Measurements from ENCODE around the gene CLDN1. TPM values are rescaled to one million over a fixed set of nuclear protein-coding genes. Genes with fewer than 3 reads are reported as not detected.

CLDN1 gene
- polyA plus RNA-seq, 1 donor from 2014 or later: 1.3 TPM

- Histone ChIP-seq H3F3A (ENCODE audit: insufficient read depth, low read length, poor library complexity, severe bottlenecking) (no peaks in the 10 kb centered on the region), H3K4me3 (ENCODE audit: low read length) (no peak overlapping the region), H3K79me2 (replicated peaks; ENCODE audit: insufficient read depth, low read length) (no peaks in the 10 kb centered on the region), H3K9me3 (ENCODE audit: low read length) (no peaks in the 10 kb centered on the region), H2AFZ (ENCODE audit: low read depth, low read length) (no peak overlapping the region), H3K9ac (ENCODE audit: low read length) (no peak overlapping the region), H3K4me2 (ENCODE audit: low read length) (no peak overlapping the region), H4K20me1 (ENCODE audit: insufficient read depth) (no peaks in the 10 kb centered on the region), H3K27ac (ENCODE audit: low read length) (no peak overlapping the region), H3K36me3 (ENCODE audit: insufficient read depth, low read length) (no peaks in the 10 kb centered on the region), H3K27me3 (ENCODE audit: insufficient read depth, low read depth, low read length) (no peaks in the 10 kb centered on the region), H3K9me2 (ENCODE audit: insufficient read depth, low read length) (no peaks in the 10 kb centered on the region)
- TF ChIP-seq RAD21 (conservative IDR thresholded peaks at IDR 0.05): no peak
These were observed 43.9 kb upstream of the CLDN1 start for GRCh38 chr3:190366133-190366532.

GRCh38 chr3:190362258-190362657 is 40.0 kb upstream of the CLDN1 start:
- Histone ChIP-seq H3K4me2 (ENCODE audit: low read length) (no peak overlapping the region), H3K9me2 (ENCODE audit: insufficient read depth, low read length) (no peaks in the 10 kb centered on the region), H3K79me2 (replicated peaks; ENCODE audit: insufficient read depth, low read length) (no peaks in the 10 kb centered on the region), H3K9ac (ENCODE audit: low read length) (no peak overlapping the region), H3F3A (ENCODE audit: insufficient read depth, low read length, poor library complexity, severe bottlenecking) (no peaks in the 10 kb centered on the region), H3K4me3 (ENCODE audit: low read length) (no peak overlapping the region), H3K9me3 (ENCODE audit: low read length) (no peaks in the 10 kb centered on the region), H3K27ac (ENCODE audit: low read length) (no peak overlapping the region), H2AFZ (ENCODE audit: low read depth, low read length) (no peak overlapping the region), H4K20me1 (ENCODE audit: insufficient read depth) (no peaks in the 10 kb centered on the region), H3K27me3 (ENCODE audit: insufficient read depth, low read depth, low read length) (no peaks in the 10 kb centered on the region), H3K36me3 (ENCODE audit: insufficient read depth, low read length) (no peaks in the 10 kb centered on the region)
- TF ChIP-seq EP300 (conservative IDR thresholded peaks at IDR 0.05; ENCODE audit: poor library complexity, severe bottlenecking) (no peak), POLR2AphosphoS5 (IDR thresholded peaks at IDR 0.05) (no peak), SMC3 (conservative IDR thresholded peaks at IDR 0.05; ENCODE audit: poor library complexity) (no peak), MXI1 (conservative IDR thresholded peaks at IDR 0.05; ENCODE audit: poor library complexity, severe bottlenecking) (no peak), RAD21 (conservative IDR thresholded peaks at IDR 0.05) (no peak), TAF1 (IDR thresholded peaks at IDR 0.05; ENCODE audit: low read depth) (no peak), REST (IDR thresholded peaks at IDR 0.05; ENCODE audit: borderline replicate concordance) (no peak)
- TF ChIP-seq, protein P1, sequence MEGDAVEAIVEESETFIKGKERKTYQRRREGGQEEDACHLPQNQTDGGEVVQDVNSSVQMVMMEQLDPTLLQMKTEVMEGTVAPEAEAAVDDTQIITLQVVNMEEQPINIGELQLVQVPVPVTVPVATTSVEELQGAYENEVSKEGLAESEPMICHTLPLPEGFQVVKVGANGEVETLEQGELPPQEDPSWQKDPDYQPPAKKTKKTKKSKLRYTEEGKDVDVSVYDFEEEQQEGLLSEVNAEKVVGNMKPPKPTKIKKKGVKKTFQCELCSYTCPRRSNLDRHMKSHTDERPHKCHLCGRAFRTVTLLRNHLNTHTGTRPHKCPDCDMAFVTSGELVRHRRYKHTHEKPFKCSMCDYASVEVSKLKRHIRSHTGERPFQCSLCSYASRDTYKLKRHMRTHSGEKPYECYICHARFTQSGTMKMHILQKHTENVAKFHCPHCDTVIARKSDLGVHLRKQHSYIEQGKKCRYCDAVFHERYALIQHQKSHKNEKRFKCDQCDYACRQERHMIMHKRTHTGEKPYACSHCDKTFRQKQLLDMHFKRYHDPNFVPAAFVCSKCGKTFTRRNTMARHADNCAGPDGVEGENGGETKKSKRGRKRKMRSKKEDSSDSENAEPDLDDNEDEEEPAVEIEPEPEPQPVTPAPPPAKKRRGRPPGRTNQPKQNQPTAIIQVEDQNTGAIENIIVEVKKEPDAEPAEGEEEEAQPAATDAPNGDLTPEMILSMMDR (IDR thresholded peaks at IDR 0.05; ENCODE audit: poor library complexity, severe bottlenecking): no peak

DNA sequence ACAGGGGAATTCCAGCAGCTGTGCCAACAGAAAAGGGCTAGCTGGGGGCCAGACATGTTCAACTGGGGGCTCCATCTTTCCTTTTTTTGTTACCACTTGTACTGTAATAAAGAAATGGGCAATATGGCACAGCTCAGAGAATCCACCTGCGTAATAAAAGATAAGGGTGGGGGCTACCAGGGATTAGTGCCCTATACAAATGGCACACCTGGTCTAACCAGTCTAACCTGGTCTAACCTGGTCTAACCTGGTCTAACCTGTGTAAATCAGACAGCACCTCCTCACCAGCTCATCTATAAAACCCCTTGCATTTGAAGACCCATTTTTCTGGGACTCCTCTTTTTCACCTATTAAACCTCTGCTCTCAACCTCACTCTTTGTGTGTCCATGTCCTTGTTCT is 39.5 kb upstream of the CLDN1 start:
- Histone ChIP-seq H3K9me3 (ENCODE audit: low read length) (no peaks in the 10 kb centered on the region), H3F3A (ENCODE audit: insufficient read depth, low read length, poor library complexity, severe bottlenecking) (no peaks in the 10 kb centered on the region), H3K9ac (ENCODE audit: low read length) (no peak overlapping the region), H2AFZ (ENCODE audit: low read depth, low read length) (no peak overlapping the region), H4K20me1 (ENCODE audit: insufficient read depth) (no peaks in the 10 kb centered on the region), H3K27me3 (ENCODE audit: insufficient read depth, low read depth, low read length) (no peaks in the 10 kb centered on the region), H3K27ac (ENCODE audit: low read length) (no peak overlapping the region), H3K4me3 (ENCODE audit: low read length) (no peak overlapping the region), H3K9me2 (ENCODE audit: insufficient read depth, low read length) (no peaks in the 10 kb centered on the region), H3K79me2 (replicated peaks; ENCODE audit: insufficient read depth, low read length) (no peaks in the 10 kb centered on the region), H3K36me3 (ENCODE audit: insufficient read depth, low read length) (no peaks in the 10 kb centered on the region), H3K4me2 (ENCODE audit: low read length) (no peak overlapping the region)
- TF ChIP-seq RAD21 (conservative IDR thresholded peaks at IDR 0.05) (no peak), EP300 (conservative IDR thresholded peaks at IDR 0.05; ENCODE audit: poor library complexity, severe bottlenecking) (no peak), POLR2AphosphoS5 (IDR thresholded peaks at IDR 0.05) (no peak), EZH2 (IDR thresholded peaks at IDR 0.05; ENCODE audit: borderline replicate concordance, insufficient read depth, low read length, poor library complexity, severe bottlenecking) (no peak), TAF1 (IDR thresholded peaks at IDR 0.05; ENCODE audit: low read depth) (no peak), MXI1 (conservative IDR thresholded peaks at IDR 0.05; ENCODE audit: poor library complexity, severe bottlenecking) (no peak), SMC3 (conservative IDR thresholded peaks at IDR 0.05; ENCODE audit: poor library complexity) (no peak)
- TF ChIP-seq, protein P1 (IDR thresholded peaks at IDR 0.05; ENCODE audit: poor library complexity, severe bottlenecking): no peak
